ENCODE results near the gene SIGLEC1.

The SIGLEC1 gene

DNA sequence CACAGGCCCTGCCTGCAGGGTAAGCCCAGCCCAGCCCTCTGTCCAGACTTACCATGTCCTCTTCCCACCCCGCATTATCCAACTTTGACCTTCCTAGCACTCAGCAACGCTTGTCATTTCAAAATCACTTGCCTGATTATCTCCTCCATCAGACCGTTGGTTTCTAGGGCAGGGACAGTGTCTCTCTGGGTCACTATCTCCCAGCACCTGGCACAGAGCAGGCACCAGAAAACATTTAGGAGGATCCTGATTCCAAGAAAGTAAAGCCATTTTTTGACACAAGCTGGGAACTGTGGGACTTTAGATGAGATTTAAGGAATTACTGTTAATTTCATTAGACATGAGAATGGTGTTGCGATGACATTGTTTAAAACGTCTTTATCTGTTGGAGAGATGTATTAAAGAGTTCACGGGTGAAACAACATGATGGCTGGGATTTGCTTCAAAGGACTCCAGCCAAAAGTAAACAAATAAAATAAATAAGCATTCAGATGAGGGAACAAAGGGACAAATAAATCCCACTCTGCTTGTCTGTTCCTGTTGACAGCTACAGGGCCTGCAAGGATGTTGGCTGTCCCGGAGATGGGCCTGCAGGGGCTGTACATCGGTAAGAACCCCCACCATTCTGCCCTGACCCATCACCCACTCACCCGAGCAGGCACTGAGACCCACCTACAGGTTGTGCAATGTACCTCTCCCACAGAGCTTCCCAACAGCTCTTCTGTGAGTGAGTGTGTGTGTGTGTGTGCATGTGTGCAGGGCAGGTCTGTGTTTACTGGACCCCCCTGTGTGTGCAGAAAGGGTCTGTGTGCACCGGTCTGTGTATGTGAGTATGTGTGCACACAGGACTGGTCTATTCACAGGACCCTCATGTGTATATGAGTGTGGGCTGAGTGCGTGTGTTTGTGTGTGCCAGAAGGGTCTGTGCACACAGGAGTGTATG is 26.0 kb upstream of the SIGLEC1 start:
- no peaks in the 10 kb centered on the region for H3K36me3 ChIP-seq (ENCODE audit: insufficient read depth, low read length)
- peaks cover 23% of the 10 kb centered on the region for H3K4me1 ChIP-seq (ENCODE audit: insufficient read depth, low read length)
- no peaks in the 10 kb centered on the region for H3K9me3 ChIP-seq (ENCODE audit: control insufficient read depth, insufficient read depth, low read length)
- H3K9ac ChIP-seq (ENCODE audit: low read depth, low read length) = no peak overlapping the region

DNA sequence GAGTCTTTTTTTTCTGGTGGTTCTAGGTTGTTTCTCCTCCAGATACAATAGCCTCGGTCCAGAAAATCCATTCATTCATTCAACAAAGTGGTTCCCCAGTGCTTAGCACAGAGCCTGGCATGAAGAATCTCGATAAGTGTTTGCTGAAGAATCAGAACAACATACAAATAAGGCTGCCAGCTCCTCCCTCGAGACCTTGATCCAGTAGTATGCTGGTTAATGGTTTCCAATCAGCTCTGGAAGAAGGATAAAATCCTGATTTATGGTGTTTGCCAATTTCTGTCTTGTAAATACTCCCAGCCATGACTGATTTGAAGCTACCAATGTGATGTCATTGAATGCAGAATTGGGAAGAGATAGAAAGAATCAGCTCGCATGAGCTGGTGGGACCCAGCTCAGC is 23.4 kb upstream of the SIGLEC1 start:
- no peak overlapping the region for H3K9ac ChIP-seq (ENCODE audit: low read depth, low read length)
- H3K4me1 ChIP-seq (ENCODE audit: insufficient read depth, low read length) = peaks cover 16% of the 10 kb centered on the region
- no peaks in the 10 kb centered on the region for H3K36me3 ChIP-seq (ENCODE audit: insufficient read depth, low read length)
- H3K9me3 ChIP-seq (ENCODE audit: control insufficient read depth, insufficient read depth, low read length) = no peaks in the 10 kb centered on the region

DNA sequence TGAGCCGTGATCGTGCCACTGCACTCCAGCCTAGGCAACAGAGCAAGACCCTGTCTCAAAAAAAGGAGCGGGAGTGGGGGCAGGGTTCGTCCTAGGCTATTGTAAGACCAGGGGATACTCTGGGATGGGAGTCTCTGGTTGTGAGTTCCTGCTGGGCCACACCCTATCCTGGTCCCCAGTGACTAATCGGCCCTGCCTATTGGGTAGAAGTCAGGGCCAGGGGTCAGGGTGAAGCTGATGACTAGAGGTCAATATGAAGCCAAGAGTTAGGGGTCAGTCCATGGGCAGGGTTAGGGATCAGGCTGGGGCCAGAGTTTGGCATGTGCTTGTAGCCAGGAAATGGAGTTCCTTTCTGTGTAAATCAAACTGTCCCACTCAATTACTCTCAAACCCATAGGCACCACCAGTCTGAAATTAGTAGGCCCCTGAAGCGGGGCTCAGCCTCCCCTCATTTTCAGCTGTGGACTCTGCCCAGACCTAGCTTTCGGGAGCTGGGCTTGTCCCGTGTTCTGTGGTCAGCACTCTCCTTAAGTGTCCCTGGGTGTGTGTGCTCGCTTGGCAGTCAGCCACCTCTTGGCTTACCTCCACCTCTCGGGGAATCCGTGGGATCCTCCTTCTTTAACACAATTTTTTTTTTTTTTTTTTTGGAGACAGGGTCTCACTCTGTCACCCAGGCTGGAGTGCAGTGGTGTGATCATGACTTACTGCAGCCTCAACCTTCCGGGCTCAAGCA is 21.9 kb upstream of the SIGLEC1 start:
- peaks cover 9% of the 10 kb centered on the region; the same call in 1 of the 2 replicates for H3K4me1 ChIP-seq (ENCODE audit: insufficient read depth, low read length)
- H3K9ac ChIP-seq (ENCODE audit: low read depth, low read length) = no peak overlapping the region
- H3K9me3 ChIP-seq (ENCODE audit: control insufficient read depth, insufficient read depth, low read length) = no peaks in the 10 kb centered on the region
- H3K36me3 ChIP-seq (ENCODE audit: insufficient read depth, low read length) = no peaks in the 10 kb centered on the region

DNA sequence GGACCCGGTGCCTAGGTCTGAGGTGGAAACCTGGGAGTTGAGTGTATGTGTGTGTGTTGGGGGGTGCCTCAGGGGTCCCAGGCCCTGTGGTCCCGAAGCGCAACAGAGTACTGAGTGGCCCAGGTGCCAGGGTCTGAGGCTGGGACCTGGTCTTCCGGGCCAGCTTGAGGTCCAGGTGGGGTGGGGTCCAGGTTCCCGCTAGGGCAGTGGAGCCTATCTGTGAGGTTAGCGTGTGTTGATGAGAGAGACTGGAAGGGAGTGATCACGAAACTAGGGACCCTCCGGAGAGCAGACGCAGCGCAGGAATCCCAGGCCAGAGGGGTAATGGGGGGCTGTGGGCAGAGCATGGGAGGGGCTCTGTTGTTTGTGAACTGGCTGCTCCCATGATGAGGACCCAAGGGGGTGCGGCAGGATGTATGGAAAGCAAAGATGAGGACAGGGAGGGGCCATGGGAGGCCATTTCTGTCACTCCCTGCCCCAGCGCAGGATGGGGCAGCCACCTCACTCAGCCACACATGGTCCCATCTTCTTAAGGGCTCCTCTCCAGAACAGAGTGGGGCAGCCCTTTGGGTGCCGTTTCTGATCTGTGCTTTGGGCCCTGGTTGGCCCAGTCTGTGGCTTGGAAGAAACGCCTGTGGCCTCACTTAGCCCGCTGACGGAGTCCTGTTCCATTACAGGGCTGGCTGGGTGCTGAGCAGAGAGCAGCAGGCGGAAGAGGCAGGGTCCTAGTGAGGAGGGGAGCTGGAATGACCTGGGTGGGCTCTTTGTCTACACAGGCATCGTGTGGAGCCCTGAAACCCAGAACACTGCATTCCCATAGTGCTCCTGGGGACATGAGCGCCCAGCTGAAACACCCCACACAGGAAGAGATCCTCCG is 21.0 kb upstream of the SIGLEC1 start:
- Histone ChIP-seq H3K9ac (ENCODE audit: low read depth, low read length) (peak overlapping the region; percentile 32), H3K9me3 (ENCODE audit: control insufficient read depth, insufficient read depth, low read length) (no peaks in the 10 kb centered on the region)

DNA sequence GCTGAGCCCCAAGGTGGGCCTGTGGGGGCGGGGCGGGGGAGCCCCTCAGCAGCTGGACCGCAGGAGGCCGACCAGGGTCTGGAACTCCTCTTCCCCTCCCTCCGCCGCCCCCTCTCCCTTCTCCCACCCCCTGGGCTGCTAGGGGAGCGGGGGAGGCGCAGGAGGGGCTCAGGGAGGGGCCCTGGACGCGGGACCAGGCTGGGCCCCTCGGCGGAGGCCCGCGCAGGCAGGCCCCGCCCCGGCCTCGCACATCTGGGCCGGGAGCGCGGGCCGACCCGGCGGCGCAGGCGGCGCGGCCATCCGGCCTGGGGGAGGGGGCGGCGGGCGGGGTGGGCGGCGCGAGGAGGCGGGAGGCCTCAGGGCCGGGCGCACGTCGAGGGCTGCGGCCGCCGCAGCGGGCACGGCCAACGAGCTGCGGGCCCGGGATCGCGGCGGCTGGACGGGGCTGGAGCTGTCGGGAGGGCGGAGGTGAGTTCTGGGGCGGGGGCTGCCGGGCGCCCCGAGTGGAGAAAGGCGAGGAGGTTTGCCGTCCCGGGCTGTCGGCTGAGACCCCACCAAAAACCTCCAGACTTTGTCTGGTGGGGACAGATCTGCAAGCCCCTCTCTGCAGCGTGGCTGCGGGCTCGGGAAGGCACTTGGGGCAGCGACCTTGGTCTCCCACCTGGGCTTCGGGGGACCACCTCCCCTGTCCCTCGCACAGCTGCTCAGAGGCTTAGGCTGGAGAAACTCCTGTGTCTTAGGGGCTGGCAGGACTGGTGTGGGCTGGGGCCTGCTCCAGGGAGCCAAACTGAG is 20.1 kb upstream of the SIGLEC1 start, which contains the start of gene HSPA12B:
TSS of gene HSPA12B (plus strand) at position 359 of the 792 bp plus-strand sequence. CDS start 5,990 bp downstream, outside the sequence.
- Histone ChIP-seq H3K9me3 (ENCODE audit: control insufficient read depth, insufficient read depth, low read length) (no peaks in the 10 kb centered on the region), H3K4me1 (ENCODE audit: insufficient read depth, low read length) (peaks cover 7% of the 10 kb centered on the region), H3K36me3 (ENCODE audit: insufficient read depth, low read length) (no peaks in the 10 kb centered on the region), H3K9ac (ENCODE audit: low read depth, low read length) (peak within 1 kb of the TSS; percentile 32)

More for the DNA sequence above, 21.0 kb upstream of the SIGLEC1 start:
- Histone ChIP-seq H3K36me3 (ENCODE audit: insufficient read depth, low read length) (no peaks in the 10 kb centered on the region), H3K4me1 (ENCODE audit: insufficient read depth, low read length) (peaks cover 5% of the 10 kb centered on the region; the same call in 1 of the 2 replicates)

DNA sequence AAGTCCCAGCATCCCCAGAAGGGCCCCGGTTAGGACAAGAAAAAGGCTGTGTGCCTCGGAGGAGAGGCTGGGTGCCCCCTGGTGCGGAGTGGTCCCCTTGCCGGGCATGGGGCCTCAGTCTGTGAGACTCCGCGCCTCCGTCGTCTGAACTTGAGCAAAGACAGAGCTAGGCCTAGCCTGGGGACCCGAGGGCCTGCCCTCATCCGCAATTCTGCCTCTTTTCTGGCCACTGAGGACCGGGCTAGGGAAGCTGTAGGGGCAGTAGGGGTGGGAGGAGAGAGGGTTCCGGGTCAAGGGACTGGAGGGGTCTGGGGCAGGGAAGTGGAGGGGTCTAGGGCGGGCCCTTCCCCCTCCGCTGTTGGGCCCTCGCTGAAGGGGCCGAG is 19.5 kb upstream of the SIGLEC1 start:
- Histone ChIP-seq H3K9me3 (ENCODE audit: control insufficient read depth, insufficient read depth, low read length) (no peaks in the 10 kb centered on the region), H3K9ac (ENCODE audit: low read depth, low read length) (no peak overlapping the region), H3K4me1 (ENCODE audit: insufficient read depth, low read length) (peaks cover 7% of the 10 kb centered on the region), H3K36me3 (ENCODE audit: insufficient read depth, low read length) (no peaks in the 10 kb centered on the region)

DNA sequence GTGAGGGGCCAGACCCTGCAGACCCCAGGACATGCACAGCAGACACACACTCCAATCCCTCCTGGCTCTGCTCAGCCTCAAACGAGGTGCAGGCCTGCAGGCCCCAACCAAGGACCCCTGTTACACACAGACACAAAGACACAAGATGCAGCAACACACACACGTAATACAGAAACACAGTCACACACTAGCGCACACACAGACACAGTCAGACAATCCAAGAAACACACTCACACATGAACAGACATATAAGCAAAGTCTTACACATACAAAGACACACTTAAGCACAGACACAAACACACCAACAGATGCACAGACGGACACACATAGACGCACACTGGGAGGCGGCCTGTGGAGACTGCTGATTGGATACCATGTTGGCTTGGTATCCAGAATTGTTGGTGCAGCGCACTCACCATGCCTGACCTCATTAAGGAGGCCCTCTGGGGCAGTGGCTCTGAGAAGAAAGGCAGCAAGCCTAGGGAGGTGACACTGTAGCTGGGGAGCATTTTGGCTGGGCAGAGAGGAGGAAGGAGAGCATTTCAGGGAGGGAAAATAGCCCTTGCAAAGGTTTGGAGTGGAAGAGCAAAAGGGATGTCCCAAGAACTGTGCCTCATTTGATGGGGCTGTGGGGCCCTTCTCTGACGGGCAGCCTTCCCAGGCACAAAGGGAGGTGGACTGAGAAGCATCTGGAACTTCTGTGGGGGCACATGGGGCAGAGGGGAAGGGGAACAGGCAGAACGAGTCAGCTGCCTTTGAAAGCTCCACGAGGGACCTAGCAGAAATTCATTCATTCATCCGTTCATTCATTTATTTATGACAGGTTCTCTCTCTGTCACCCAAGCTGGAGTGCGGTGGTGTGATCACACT is 18.6 kb upstream of the SIGLEC1 start:
- H3K9me3 ChIP-seq (ENCODE audit: control insufficient read depth, insufficient read depth, low read length) = no peaks in the 10 kb centered on the region
- H3K36me3 ChIP-seq (ENCODE audit: insufficient read depth, low read length) = no peaks in the 10 kb centered on the region
- no peak overlapping the region for H3K9ac ChIP-seq (ENCODE audit: low read depth, low read length)
- H3K4me1 ChIP-seq (ENCODE audit: insufficient read depth, low read length) = peaks cover 7% of the 10 kb centered on the region

DNA sequence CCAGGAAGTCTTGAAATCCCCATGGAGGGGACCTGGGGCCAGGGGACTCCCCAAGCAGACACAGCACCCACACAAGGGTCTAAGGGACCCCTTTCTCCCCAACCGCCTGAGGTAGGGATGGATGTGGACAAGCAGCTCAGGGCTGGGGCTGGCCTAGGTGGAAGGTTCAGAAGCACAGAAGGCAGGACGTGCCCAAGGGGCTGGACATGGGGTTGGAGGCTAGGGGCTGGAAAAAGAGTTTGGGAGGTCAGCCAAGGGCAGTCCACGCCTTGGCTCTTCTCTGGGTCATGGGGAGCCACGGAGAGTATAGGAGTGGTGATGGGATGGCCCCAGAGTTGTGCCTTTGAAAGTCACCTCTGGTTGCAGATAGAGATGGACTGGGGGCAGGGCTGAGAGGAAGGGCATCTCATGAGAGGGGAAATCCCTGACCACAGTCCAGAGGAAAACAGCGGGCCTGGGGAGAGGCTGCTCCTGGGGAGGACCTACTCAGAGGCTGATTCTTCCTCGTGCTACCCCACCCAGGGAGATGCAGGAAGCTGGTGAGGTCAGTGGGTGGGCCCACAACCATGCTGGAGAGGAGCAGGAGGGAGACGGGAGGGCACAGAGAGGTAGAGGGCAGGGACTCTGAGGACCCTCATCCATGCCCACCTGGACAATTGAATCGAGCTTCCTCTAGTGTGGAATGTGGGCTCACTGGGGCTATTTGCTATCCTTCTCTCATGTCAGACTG is 17.6 kb upstream of the SIGLEC1 start:
- Histone ChIP-seq H3K36me3 (ENCODE audit: insufficient read depth, low read length) (no peaks in the 10 kb centered on the region), H3K9me3 (ENCODE audit: control insufficient read depth, insufficient read depth, low read length) (no peaks in the 10 kb centered on the region), H3K9ac (ENCODE audit: low read depth, low read length) (no peak overlapping the region), H3K4me1 (ENCODE audit: insufficient read depth, low read length) (peaks cover 7% of the 10 kb centered on the region)

DNA sequence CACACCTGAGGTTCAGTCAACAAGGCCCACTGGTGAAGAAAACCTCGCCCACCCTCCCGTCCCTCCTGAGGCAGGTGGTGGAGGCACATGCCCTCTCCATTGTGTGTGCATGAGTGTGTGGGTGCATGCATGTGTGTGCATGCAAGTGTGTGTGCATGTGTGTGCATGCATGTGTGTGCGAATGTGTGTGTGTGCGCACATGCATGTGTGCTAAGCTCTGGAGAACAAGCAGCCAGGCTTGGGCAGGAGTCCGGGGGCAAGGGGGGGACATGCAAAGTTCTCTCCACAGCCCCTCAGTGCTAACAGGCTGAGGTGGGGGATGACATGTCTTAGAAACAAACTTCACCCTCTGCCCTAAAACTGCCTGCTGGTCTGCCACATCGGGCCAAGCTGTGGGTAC is 17.0 kb upstream of the SIGLEC1 start:
- Histone ChIP-seq H3K9me3 (ENCODE audit: control insufficient read depth, insufficient read depth, low read length) (no peaks in the 10 kb centered on the region), H3K4me1 (ENCODE audit: insufficient read depth, low read length) (peaks cover 7% of the 10 kb centered on the region), H3K9ac (ENCODE audit: low read depth, low read length) (no peak overlapping the region), H3K36me3 (ENCODE audit: insufficient read depth, low read length) (no peaks in the 10 kb centered on the region)

DNA sequence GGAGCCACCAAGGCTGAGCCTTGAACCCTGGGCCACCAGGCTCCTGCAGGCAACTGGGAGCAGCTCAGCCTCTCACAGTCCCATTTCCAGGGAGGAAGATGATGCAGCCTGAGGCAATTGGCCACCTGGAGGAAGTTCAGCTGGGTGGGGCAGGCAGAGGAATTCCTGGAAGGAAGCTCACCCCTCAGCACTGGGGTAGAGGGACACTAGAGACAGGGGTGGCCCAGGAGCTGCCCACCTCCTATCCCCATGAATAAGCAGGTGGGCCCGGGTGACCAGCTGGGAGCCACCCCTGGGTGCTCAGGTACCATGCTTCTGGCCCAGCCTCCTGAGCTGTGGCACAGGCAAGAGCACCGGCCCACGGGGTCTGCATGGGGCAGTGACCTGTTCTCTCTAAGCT is 16.5 kb upstream of the SIGLEC1 start:
- peaks cover 7% of the 10 kb centered on the region for H3K4me1 ChIP-seq (ENCODE audit: insufficient read depth, low read length)
- H3K9ac ChIP-seq (ENCODE audit: low read depth, low read length) = no peak overlapping the region
- no peaks in the 10 kb centered on the region for H3K36me3 ChIP-seq (ENCODE audit: insufficient read depth, low read length)
- H3K9me3 ChIP-seq (ENCODE audit: control insufficient read depth, insufficient read depth, low read length) = no peaks in the 10 kb centered on the region

DNA sequence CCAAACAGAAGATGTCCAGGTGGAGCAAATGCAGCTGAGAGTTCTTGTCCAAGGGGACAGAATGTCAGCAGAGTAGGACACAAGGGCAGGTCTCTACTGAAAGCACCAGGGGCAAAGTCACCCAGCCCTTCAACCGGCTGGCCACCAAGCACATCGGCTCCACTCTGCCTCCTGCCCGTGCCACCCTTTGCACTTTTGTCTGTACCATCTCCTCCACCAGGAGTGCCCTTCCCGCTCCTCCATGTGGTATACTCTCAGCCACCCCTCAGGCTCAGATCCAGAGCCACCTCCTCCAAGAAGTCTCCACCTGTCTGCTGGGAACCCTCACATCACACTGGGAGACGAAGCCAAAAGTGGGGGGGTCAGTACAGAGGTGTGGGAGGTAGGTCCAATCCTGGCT is 16.0 kb upstream of the SIGLEC1 start:
- Histone ChIP-seq H3K4me1 (ENCODE audit: insufficient read depth, low read length) (peaks cover 7% of the 10 kb centered on the region), H3K9me3 (ENCODE audit: control insufficient read depth, insufficient read depth, low read length) (no peaks in the 10 kb centered on the region), H3K36me3 (ENCODE audit: insufficient read depth, low read length) (no peaks in the 10 kb centered on the region), H3K9ac (ENCODE audit: low read depth, low read length) (no peak overlapping the region)

DNA sequence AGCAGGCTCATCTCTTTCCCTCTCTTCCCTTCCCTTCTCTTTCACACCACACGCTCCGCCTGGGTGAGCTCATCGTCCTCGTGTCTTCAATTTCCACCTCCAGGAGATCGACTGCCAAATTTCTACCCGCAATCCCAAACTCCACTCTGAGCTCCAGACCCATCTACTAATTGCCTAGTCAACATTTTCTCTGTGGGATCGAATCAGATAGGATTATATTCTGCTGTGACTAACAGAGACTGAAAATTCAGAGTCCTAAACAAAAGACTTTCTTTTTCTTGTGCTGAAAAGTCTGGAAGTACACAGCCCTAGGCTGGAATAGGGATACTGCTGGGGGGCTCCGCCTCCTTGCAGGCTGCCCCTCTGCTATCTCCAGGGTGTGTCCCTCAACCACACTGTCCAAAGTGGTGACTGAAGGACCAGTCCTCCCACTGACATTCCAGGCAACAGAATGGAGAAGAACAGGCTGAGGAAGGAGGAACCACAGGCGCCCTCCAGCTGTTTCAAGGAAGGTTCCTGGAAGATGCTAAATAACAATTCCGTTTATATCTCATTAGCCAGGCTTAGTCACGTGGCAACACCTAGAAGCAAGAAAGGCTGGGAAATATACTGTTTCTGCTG is 15.1 kb upstream of the SIGLEC1 start:
- H3K9ac ChIP-seq (ENCODE audit: low read depth, low read length) = no peak overlapping the region
- H3K9me3 ChIP-seq (ENCODE audit: control insufficient read depth, insufficient read depth, low read length) = no peaks in the 10 kb centered on the region
- H3K36me3 ChIP-seq (ENCODE audit: insufficient read depth, low read length) = no peaks in the 10 kb centered on the region
- peaks cover 7% of the 10 kb centered on the region for H3K4me1 ChIP-seq (ENCODE audit: insufficient read depth, low read length)

All from ES-I3 (cell line).